ENCODE data around the gene SCYL3.
"Not testable (repeated sequence)": the region's sequence is repeated elsewhere in the genome, so short reads cannot be mapped to it uniquely, and the experiment has no call there.

The SCYL3 gene

GRCh38 chr1:169871988-169872387 is 21.7 kb downstream of the SCYL3 start:
- DNase-seq (ENCODE audit: low spot score) = not testable (repeated sequence)

DNA sequence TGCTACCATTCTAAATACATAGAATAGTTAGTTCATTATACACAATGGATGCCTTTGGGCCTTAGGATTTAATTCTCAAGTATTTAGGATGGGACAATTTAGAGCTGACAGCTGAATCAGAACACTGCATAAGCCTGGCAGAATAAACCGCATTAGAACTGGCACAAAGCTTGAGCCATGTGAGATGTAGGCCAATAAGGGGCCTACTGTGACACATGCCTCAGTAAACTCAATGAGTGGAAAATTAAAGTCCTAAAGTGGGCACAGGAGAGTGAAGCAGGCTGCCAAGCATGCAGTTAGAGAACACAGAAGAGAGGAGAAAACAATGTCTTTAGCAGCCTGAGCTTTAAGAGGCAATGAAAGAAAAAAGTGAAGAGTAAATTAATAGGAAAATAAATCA is 24.3 kb downstream of the SCYL3 start:
- DNase-seq (ENCODE audit: low spot score) = no peak

GRCh38 chr1:169868978-169869377 is 24.7 kb downstream of the SCYL3 start:
- DNase-seq (ENCODE audit: low spot score) = no peak

DNA sequence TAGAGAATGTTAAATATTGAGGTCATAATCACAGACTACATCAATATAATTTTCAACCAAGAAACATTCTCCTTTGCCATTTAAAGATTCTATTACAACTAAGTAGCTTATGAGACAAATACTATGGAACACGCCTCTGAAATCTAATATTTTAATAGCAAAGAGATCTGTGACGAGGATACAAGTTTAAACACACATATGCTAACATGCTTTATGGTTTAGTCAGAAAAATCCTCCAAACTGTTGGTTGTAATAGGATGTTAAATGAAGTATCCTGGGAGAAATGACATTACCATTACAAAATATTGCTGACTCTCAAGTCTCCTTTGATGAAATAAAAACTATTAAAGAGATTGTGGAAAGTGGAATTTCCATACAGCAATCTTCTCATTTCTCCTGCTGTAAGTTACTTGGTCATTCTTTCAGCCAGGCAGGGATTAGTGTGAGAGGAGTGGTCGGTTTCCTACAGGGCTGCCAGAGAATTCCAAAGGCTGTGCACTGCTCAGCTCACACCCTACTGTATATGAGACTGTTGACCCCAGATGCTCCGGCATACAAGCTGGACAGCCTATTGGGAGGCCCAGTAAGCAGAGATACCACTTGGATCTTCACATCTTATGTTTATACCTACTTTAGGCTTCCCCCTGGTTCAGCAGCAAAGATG is 26.6 kb downstream of the SCYL3 start:
- no peak for DNase-seq (ENCODE audit: low spot score)

- DNase-seq (ENCODE audit: low spot score) = no peak
These were observed 27.1 kb downstream of the SCYL3 start for GRCh38 chr1:169866577-169866976.

DNA sequence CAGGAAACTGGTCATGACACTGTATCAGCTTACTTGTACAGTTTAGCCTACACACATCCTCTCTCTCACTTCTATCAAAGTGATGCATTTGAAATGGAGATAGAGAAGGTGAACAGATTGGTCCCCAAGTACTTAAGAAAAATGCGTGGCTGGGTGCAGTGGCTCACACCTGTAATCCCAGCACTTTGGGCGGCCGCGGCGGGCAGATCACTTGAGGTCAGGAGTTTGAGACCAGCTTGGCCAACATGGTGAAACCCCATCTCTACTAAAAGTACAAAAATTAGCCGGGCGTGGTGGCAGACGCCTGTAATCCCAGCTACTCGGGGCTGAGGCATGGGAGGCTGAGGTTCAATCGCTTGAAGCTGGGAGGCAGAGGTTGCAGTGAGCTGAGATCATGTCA is 29.2 kb downstream of the SCYL3 start:
- not testable (repeated sequence) for DNase-seq (ENCODE audit: low spot score)

GRCh38 chr1:169860750-169861149 is 32.9 kb downstream of the SCYL3 start:
- no peak for DNase-seq (ENCODE audit: low spot score)

GRCh38 chr1:169860187-169860586 is 33.5 kb downstream of the SCYL3 start:
- DNase-seq (ENCODE audit: low spot score) = no peak

DNA sequence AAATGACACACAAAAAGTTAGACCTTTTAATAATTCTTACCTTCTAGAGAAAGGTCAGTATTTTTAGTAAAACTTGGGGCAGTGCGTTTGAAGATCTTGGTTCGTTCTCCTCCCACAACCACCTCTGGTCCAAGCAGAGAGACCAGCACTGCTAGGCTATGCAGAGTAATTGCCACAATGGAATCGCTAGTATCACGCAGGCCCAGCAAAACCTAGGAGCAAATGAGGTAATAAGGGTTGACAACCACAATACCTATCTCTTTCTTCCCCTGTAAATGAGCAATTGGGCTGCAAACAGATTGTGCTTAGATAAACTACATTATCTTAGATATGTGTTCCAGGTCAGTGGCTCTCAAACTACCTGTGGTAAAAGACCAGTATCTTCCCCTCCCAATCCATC is 34.7 kb downstream of the SCYL3 start:
- DNase-seq (ENCODE audit: low spot score) = no peak

DNA sequence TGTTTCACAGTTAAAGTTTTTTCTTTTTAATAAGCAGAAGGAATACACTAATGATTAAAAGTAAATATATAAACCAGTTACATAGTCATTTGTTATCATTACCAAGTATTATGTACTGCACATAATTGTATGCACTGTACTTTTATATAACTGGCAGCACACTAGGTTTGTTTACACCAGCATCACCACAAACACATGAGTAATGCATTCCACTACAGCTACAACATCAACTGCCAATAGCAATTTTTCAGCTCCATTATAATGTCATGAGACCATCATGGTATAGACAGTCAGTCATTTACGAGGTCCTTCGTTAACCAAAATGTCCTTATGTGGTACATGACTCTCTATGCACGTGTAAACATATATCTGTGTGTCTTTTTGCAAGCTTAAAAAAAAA is 35.2 kb downstream of the SCYL3 start:
- DNase-seq (ENCODE audit: low spot score) = no peak

- DNase-seq (ENCODE audit: low spot score) = no peak
These were observed 40.4 kb downstream of the SCYL3 start for GRCh38 chr1:169853341-169853740.

DNA sequence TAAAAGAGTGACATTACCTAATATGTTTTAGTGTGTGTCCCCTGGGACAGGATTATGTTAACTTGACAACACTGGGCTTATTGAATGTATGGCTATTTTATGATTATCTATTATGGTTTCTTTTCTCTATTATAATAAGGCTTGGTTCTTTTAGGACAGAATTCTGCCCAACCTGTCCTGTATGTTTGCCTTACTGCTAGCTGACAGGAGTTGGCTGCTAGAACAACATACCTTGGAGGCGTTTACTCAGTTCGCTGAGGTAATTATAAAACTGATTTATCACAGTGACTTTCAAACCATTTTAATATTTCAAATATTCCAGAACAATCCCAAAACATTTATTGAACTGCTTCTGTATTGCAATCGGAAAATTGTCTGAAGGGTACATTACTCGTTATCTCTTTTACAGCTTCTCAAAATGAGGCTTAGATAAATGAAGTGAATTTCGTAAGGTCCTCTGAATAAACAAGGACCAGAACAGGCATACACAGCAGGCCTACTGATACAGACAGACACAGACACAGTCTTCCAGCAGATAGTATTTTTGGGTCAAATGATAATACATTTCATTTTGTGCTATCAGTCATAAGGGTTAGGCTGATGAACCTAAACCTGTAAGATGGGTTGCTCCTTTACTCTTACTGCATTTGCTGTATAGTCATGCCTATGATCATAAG is 44.2 kb downstream of the SCYL3 start:
- DNase-seq (ENCODE audit: low spot score) = no peak

GRCh38 chr1:169848456-169848855 is 45.2 kb downstream of the SCYL3 start:
- DNase-seq (ENCODE audit: low spot score) = no peak

GRCh38 chr1:169844941-169845608 is 48.6 kb downstream of the SCYL3 start:
- no peak for DNase-seq (ENCODE audit: low spot score)

DNA sequence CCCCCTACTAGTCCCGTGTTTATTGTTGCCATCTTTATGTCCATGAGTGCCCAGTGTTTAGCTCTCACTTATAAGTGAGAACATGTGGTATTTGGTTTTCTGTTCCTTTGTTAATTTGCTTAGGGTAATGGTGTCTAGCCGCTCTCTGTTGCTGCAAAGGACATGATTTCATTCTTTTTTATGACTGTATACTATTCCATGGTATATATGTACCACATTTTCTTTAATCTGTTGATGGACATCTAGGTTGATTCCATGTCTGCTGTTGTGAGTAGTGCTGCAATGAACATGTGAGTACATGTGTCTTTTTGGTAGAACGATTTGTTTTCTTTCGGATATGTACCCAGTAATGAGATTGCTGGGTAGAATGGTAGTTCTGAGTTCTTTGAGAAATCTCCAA is 54.8 kb downstream of the SCYL3 start:
- no peak for DNase-seq (ENCODE audit: low spot score)

- DNase-seq (ENCODE audit: low spot score) = no peak
These were observed 57.5 kb downstream of the SCYL3 start for GRCh38 chr1:169836198-169836597.

GRCh38 chr1:169835647-169836046 is 58.0 kb downstream of the SCYL3 start:
- DNase-seq (ENCODE audit: low spot score) = no peak

DNA sequence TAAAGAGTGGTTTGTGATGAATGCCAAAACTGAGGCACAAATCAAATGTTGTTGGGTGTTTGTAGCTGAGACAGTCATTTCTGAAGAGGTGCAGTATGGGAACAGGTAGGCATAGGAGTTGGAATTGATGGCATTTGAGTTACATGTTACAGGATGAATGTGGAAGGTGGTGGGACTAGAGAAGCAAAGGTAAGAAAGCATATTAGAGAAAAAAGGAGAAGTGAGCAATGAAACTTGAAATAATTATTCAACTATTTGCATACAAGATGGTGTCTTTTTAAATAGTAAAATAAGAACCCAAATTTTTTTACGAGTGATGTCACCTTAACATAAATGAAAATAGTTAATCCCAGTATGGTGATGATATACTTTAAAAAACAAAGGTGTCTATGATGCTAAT is 58.8 kb downstream of the SCYL3 start:
- no peak for DNase-seq (ENCODE audit: low spot score)

- no peak for DNase-seq (ENCODE audit: low spot score)
These were observed 60.4 kb downstream of the SCYL3 start for GRCh38 chr1:169833179-169833901.

DNA sequence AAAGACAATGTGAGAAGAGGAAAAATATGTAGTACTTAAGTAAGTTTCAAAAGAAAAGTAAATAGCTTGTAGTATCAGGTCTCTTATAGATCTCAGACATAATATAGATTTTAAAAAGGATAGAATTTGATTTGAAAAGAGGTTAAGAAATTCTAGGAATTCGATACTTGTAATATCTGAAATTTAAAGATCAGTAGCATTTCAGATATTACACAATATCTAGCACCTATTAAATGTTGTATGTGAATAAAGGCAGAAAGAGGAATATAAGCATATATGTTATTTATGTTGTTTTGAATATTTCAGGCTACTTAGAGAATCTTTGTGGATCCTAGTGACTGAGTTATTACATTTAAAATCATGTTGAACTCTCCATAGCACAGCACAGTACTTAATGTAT is 64.0 kb downstream of the SCYL3 start:
- no peak for DNase-seq (ENCODE audit: low spot score)

GRCh38 chr1:169824153-169824552 is 69.5 kb downstream of the SCYL3 start:
- no peak for DNase-seq (ENCODE audit: low spot score)

DNA sequence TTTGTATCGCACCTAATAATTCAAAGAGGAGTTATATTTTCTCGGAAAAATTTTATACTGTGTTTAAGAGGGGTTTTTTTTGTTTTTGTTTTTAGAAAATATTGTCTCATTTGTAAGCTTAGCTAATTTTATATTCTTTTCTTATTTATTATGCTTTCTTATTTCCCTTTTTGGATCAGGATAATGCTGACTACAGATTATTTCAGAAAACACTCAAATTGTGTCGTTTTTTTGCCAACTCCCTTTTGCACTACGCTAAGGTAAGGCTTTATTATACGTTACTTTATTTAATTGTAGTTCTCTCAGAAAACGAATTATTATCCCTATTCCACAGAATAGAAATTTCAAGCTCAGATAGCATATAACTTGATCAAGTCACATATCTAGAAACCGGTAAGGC is 72.2 kb downstream of the SCYL3 start:
- no peak for DNase-seq (ENCODE audit: low spot score)

DNA sequence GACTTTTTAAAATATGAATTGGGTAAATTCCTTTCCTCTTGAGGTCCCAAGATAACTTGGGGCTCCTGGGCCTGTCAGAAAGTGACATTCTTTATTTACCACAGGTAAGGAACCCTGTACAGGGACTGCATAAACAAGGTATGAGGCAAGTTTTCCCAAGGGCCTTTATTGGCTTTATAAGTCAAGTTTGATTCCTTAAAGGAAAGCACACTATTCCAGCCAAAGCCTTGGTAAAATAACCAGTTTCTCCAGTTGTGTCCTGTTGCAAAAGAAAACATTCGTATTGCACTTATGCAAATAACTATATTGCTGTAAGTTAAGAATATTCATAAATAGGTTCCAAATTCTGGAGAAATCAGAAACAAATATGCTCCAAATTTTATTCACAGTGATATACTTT is 77.1 kb downstream of the SCYL3 start:
- no peak for DNase-seq (ENCODE audit: low spot score)
